HG03135 (cell line): ENCODE results near the gene MC1R.
"Not testable (repeated sequence)": the region's sequence is repeated elsewhere in the genome, so short reads cannot be mapped to it uniquely, and the experiment has no call there.

Source experiments
- ATAC-seq: cut with Tn5 transposase; IDR thresholded peaks from one replicate; pipeline ENCODE4 v1.9.1; 2021; ENCODE audit warnings: mild to moderate bottlenecking, moderate library complexity; ENCODE audit not compliant: unreplicated experiment

Gene MC1R

GRCh38 chr16:89957216-89957785 lies 38.6 kb downstream of the MC1R start:
- no peak for ATAC-seq

DNA sequence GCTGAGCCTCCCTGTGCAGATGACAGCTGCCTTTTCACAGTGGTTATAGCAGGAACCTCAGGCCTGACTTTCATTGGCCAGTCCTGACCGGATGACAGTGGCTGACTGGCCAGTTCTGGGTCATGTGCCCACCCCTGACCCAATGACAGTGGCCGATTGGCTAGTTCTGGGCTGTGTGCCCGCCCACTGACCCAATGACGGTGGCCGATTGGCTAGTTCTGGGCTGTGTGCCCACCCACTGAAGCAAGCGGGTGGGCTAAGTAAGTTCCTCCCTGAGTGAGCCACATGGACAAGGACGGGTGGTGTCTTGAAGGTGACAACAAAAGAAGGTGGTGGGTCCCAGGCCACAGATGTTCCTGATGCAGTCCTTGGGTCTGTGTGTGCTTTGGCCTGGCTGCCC lies 39.4 kb downstream of the MC1R start:
- ATAC-seq = no peak

DNA sequence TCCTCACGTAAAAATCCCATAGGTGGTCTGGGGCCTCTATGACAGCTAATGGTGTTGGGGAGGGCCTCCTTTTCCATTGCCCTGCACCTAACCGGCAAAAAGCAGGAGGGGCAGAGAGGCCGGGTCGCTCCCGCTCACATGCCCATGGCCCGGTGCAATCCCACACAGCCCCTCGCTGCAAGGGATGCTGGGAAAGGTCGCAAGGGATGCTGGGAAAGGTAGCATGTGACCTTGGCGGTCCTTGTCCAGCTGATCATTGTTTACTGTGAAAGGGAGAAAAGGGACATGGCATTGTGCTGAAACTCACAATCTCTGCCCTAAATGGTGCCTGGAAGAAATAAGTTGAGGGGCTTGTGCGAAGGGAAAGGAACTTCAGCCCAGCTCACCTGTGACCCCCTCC lies 39.9 kb downstream of the MC1R start:
- ATAC-seq = no peak

DNA sequence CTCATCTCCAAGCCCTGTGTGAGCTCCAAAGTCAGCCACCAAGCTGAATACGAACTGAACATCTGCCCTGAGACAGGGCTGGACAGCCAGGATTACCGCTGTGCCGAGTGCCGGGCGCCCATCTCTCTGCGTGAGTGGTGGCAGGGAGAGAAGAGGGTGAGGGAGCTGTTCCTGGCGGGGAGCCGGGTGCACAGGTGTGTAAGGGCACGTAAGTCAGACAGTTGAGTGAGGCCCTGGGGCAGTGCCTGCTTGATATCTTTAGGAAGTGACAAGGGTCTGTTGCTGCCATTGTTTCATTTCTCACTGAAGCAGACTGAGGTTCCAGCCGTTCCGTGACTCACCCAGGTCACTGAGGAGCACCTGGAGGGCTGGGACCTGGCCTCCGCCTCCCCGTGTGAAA lies 42.3 kb downstream of the MC1R start:
- ATAC-seq = no peak

DNA sequence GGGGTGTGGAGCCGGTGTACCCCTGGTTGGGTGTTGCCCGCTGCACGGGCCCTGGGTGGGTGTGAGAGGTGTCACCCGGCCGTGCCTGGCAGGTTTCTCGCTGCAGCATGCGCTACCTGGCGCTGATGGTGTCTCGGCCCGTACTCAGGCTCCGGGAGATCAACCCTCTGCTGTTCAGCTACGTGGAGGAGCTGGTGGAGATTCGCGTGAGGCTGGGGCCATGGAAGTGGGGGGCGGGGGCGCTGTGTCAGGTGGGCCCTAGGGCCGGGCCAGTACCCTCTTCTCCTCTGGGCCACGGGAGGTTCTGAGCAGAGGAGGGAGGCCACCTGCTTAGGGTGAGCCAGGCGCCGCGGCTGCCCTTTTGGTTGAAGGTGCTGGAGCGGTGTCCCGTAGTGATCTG lies 43.3 kb downstream of the MC1R start:
- ATAC-seq = no peak

DNA sequence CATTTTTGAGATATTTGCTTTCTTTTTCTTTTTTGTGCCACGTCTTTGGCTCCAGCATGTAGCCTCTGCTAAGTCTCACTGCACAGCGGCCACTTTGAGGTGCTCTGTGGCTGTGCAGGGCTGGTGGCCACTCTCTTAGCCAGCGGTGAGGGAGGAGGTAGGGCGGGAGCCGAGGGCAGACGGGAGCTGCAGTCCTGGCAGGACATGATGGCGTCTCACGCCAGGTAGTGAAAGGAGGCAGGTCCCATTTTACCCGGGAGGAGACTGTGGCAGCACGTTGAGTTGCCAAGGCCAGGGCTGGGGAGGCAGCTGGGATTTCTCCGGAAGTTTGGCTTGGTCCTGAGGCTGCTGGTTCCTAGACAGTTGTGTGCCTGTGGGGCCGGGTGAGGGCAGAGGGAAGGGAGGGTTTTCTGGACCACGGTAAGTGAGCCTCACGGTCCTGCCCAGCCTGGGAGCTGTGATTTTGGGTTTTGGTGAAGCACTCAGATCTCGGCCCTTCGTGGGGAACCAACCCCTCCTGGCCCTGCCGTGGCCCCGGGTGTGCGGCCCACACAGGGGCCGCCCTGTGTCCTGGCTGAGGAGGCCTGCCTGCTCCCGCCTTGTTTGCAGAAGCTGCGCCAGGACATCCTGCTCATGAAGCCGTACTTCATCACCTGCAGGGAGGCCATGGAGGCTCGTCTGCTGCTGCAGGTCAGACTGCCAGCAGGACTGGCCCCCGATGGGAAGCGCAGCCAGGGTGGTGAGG lies 44.3 kb downstream of the MC1R start:
- ATAC-seq = no peak

GRCh38 chr16:89964201-89964600 lies 45.5 kb downstream of the MC1R start:
- ATAC-seq = no peak

DNA sequence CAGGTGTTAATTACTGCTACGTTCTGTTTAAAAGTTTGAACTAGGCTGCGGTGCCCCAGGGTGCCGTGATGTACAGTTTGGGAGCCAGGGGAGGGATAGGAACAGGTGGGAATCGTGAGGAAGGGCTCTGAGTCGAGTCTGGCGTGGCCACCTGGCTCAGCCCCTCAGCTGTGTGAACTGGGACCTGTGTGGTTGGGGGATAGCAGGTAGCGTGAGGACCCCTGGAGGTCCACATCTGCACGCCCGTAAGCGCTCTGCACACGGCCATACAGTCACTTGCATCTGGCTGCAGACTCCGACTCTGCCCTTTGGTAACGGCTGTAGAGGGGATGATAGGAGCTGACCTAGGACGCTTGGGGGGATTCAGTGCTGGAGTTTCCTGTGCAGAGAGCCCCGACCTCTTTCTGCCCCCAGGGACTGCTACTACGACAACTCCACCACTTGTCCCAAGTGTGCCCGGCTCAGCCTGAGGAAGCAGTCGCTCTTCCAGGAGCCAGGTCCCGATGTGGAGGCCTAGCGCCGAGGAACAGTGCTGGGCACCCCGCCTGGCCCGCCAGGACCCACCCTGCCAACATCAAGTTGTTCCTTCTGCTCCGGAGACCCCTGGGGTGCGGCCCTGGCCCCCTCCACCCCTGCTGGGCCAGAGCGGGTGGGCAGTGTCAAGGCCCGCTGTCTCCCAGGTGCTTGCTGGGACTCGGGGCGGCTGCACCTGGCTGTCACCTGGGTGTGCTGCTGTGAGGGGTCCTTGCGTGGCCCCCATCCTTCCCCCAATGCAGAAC lies 47.0 kb downstream of the MC1R start:
- no peak for ATAC-seq

GRCh38 chr16:89966756-89967155 lies 48.1 kb downstream of the MC1R start:
- ATAC-seq = no peak

- not testable (repeated sequence) for ATAC-seq
Measured at GRCh38 chr16:89967436-89967835, 48.8 kb downstream of the MC1R start.

DNA sequence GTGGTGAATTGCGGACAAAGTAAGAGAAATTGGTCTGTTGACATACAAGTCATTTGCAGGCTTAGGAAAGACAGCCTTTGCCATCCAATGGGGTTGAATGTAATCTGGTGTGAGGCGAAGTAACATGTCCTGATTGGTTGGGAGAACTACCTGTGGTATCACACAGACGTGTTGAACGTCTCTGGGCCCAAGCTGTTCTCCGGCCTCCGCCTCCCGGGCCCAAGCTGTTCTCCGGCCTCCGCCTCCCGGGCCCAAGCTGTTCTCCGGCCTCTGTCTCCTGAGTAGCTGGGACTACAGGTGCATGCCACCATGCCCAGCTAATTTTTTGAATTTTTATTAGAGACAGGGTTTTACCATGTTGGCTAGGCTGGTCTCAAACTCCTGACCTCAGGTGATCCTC lies 49.4 kb downstream of the MC1R start:
- not testable (repeated sequence) for ATAC-seq

DNA sequence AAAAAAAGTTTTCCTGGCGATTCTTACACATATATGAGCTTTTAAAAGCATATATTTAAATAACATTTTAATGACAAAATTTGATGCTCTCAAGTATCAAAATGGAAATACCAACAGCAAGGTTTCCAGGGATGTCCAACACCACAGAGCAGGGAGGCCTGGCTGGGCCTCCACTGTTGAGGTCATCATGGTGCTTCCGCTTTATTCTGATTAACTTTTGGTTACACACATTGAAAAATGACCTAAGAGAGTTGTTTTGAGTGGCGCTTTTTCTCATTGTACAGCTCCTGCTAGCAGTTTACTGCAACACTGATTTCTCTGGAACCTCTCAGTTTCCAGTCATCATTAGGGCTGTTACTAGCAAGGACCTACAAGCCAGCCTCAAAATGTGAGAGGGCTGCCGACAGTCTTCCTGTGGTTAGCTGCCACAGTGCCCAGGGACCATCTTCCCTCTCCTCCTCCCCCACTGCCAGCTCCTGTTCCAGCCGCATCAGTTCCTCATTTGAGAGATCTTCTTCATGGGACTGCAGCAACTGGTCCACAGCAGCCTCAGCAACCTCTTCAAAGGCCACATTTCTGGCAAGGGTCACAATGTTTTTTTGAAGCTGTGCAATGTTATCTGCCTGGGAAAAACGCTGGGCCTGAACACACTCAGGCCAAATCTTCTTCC lies 51.2 kb downstream of the MC1R start:
- ATAC-seq = no peak
